ENCODE measurements around the gene ARGLU1.

Gene ARGLU1

GRCh38 chr13:106586648-106587166 is 18.8 kb upstream of the ARGLU1 start:
- no peak for DNase-seq

DNA sequence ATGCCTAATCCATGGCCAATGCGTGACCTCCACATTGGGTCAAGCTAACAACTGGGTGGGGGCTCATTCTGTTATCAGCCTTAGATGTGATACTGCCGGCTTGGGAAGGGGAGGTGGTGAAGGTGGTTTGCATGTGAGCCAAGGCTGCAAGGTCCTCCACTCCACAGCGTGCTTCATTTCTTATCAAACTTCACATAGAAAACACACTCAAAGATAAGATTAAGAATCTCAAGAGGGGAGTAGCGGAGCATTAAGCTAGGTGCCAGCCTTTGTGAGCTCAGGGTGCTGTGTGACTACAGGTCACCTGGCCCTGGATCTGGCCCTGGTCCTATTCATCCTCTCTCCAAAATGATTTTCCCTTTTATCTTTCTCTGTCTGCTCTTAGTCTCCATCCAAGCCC is 13.3 kb upstream of the ARGLU1 start:
- no peak for DNase-seq

DNA sequence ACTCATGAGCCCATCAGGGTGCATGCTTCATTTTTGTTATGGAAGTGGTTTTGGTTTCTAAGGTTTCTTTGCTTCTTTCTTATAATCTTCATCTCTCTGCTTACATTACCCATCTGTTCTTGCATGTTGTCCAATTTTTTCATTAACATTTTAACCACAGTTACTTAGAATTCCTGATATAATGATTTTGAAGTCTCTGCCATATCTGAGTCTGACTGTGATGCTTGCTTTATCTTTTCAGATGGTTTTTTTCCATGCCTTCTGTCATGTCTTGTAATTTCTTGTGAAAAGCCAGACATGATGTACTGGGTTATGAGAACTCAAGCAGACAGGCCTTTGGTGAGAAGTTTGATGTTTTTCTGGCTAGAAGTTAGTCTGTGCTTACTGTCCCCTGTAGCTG is 8.0 kb upstream of the ARGLU1 start:
- no peak for DNase-seq

- no peak for DNase-seq
These were observed 5.9 kb upstream of the ARGLU1 start for GRCh38 chr13:106573868-106574267.

DNA sequence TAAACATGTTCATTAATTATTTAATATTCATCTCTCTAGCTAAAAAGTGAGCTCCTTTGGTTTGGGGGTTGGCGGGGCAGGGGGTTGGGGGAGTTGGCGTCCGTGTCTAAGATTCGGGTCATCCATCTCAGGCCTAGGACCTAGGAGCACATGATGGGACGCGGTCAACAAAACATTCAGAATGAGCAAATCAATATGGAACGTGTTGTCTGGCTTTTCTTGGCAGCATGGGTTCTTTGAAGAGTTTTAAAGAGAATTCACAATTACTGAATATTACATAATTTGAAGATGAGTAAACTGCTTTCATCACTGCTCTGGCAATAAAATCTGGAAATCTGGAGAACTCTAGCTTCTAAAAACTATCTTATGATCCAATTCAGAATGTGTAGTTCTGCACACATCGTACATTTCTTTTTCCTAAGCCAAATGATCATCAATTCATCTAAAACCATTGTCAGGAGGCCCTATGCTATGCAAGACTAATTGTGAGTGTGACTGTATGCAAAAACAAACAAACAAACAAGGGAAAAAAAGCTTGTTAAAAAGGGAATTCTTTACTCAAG is 5.4 kb upstream of the ARGLU1 start:
- DNase-seq = no peak

DNA sequence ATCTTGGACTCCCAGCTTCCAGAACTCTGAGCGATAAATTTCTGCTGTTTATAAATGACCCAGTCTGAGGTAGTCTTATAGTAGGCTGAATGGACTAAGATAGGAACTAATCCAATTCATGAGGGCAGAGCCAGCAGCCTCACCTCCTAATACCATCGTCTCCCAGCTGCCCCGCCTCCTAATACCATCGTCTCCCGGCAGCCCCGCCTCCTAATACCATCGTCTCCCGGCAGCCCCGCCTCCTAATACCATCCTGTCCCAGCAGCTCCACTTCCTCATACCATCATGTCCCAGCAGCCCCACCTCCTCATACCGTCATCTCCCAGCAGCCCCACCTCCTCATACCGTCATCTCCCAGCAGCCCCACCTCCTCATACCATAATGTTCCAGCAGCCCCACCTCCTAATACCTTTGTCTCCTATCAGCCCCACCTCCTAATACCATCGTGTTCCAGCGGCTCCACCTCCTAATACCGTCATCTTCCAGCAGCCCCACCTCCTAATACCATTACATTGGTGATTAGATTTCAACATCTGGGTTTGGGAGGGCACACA is 2.4 kb upstream of the ARGLU1 start:
- peak; percentile 90 for DNase-seq

DNA sequence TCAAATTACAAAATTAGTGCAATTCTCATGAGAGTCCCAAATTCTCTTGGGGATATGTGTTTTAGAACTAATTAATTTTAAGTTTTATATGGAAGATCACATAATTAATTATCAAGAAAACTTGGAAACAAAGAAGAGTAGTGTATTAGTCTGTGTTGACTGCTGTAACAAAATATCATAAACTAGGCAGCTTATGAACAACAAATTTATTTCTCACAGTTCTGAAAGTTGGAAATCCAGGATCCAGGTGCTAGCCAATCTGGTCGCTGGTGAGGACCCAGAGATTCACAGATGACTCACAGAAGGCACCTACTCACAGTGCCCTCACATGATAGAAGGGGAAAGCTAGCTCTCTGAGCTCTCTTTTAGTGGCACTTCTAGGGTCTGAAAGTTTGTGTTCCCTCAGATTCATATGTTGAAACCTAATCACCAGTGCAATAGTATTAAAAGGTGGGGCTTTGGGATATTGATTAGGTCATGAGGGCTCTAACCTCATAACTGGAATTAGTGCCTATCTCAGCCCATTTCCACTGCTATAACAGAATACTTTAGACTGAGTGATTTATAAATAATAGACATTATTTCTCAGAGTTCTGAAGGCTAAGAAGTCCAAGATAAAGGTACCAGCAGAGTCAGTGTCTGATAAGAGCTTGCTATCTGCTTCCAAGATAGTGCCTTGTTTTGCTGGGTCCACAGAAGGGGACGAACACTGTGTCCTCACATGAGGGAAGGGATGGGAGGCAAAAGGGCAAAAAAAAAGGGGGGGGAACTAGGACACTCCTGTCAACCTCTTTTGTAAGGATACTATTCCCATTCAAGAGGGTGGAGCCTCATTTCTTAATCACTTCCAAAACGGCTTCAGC is 1.5 kb upstream of the ARGLU1 start:
- DNase-seq = no peak

GRCh38 chr13:106568299-106569003 is 514 bp upstream of the ARGLU1 start:
- no peak for DNase-seq

DNA sequence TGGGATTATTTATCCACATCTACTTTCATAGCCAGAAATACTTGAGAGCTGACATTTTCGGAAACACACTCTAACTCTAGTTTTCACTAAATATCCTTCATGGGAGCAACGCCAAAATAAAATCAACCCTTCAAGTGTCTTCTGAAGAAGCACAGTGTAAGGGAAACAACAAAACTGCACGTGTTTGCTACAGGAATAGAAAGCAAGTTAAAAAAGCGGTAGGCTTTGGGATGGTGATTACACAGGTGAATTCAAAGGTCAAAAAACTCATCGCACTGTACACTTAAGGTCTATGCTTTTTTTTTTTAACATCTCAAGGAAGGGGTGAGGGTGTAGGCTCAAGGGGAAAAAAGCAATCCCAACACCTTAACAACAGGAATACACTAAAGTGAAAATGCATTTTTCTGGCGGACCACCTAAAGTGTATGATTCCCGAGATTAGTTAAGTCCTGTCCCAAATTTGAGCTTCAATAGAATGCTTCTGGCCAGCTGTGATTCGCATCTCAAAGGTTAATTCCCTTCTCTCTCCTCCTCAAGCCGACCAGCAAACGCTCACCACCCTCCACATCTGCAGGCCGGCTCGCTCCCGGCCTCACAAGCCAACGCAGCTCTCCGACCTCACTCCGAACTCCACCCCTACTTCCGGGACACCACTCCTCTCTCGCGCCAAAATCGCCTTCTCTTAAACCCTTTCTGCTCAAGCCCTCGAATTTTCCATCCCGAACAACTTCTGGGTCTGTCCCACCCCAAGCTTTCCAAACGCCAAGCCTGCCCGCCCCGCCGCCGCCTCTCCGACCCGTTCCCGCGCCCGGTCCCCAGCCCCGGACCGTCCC is 1.1 kb downstream of the ARGLU1 start:
- peak; percentile 76 for DNase-seq

DNA sequence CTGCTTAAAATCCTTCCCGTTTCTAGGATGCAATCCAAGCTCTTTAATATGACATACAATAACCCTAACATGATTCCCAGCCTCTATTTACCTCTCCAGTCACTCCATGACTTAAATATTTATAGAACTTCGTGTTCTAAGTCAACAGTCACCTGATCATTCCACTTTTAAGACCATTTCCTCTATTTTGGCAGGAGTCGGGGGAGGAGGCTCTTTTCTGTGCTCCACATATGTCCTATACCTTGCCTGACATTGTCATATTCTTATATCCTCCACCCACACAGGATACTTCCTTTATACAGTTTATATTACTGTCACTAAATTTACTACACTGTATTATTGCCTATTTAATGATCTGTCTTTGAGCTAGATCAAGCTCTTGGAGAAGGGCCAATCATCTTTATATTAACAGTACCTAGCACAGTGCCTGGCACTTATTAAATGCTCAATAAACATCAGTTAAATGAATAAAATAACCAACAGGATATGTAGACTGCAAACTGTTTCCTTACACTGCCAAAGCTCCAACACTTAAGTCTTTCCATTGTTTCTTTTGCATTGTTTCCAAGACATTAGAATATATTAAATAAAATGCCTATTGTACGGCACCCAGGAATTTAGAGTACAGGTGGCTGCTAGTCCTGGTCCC is 2.7 kb downstream of the ARGLU1 start:
- no peak for DNase-seq

GRCh38 chr13:106562301-106562700 is 5.6 kb downstream of the ARGLU1 start:
- no peak for DNase-seq

DNA sequence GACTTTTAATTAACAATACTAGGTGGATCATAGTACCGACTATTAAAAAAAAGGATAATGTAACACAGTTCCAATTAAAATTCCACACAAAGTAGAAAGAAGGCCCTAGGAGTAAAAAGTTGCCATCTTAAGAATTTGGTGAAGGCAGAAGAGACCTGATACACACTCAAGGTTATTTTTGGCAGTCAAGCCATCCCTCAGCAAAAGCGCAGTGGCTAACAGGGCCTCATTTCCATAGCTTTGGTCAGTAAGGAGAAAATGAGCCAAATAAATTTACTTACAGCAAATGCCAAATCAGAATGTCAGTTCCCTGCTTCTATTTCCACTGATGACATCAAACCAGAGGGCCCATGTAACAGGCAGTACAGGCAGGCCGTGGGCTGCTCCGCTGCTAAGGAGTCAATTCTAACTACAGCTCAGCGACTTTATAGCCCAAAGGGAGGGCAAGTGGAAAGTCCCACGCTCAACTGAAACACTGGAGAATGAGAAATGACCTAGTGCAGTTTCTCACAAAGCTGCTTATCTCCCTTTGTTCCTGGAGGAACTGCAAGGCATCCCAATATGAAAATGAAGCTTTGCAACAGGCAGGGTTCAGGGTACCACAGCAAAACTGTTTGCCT is 6.3 kb downstream of the ARGLU1 start:
- peak; percentile 80 for DNase-seq

GRCh38 chr13:106560821-106561220 is 7.1 kb downstream of the ARGLU1 start:
- no peak for DNase-seq

DNA sequence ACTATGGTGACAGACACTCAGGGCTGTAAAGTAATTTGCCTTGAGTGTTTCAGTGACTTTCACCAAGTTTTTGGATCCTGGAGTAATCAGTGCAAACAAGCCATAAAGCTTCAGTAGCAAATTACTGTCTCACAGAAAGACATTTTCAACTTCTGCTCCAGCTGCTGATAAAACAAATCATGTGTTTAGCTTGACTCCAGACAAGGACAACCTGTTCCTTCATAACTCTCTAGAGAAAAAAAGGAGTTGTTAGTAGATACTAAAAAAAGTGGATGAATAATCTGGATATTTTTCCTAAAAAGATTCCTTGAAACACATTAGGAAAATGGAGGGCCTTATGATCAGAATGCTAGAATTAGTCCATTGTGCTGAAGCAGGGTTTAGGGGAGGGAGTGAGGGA is 9.4 kb downstream of the ARGLU1 start:
- no peak for DNase-seq

- DNase-seq = no peak
These were observed 12.2 kb downstream of the ARGLU1 start for GRCh38 chr13:106555631-106556328.

DNA sequence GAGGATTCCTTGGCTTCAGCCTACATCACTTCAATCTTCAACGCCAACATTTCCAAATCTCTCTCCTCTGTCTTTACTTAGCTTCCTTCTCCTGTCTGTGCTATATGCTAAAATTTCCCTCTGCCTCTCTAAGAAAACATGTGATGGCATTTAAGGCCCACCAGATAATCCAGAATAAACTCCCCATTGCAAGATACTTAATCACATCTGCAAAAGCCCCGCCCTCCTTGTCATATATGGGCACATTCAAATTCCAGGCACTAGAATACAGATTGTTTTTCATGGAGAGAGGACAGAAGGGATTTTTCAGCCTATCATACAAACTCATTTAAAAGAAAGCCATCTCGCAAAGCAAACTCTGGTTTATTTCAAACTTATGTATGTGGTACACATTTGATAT is 16.2 kb downstream of the ARGLU1 start:
- DNase-seq = no peak

GRCh38 chr13:106551350-106551749 is 16.6 kb downstream of the ARGLU1 start:
- no peak for DNase-seq

DNA sequence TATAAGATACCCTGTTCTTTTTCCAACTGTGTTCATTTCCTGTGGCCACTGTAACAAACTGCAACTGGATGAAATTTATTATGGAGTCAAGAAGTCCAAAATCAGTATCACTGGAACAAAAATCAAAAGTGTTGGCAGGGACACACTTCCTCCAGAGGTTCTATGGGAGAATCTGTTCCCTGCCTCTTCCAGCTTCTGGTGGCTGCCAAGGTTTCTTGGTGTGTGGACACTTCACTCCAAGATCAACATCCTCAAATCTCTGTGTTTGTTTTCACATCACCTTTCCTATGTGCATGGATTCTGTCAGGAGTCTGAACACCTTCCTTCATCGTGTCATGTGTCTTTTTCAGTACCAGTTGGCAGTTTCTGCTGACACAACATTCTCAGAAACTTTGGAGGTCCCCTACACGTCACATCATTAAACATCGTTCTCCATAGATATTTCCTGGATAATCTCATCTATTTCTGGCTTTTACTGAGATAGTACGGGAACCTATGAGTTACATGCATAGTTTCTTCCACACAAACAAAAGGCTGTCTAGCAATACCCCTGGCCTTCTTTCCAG is 17.3 kb downstream of the ARGLU1 start:
- no peak for DNase-seq

GRCh38 chr13:106548064-106548696 is 19.8 kb downstream of the ARGLU1 start:
- DNase-seq = no peak

GRCh38 chr13:106541826-106542225 is 26.1 kb downstream of the ARGLU1 start:
- no peak for DNase-seq

Data from activated effector memory CD4-positive, alpha-beta T cell treated with anti-CD3 and anti-CD28 coated beads, Interleukin-2, amount 50 U/mL, for 16 hours (primary cell).